ENCODE results near the gene ESYT3. TPM values are rescaled to one million over a fixed set of nuclear protein-coding genes. Genes with fewer than 3 reads are reported as not detected.

Gene ESYT3
- total and polyA plus RNA-seq, 2 of the 8 experiments (the other 6 are each of a cell fraction or from before 2014, with no cell fraction given): 4.4 to 7.3 TPM

- H4K5ac ChIP-seq (ENCODE audit: insufficient read length, low read depth, low read length): no peak overlapping the region
- no peak overlapping the region for H2BK5ac ChIP-seq (ENCODE audit: low read depth, low read length)
- H3K56ac ChIP-seq (replicated peaks; ENCODE audit: insufficient read length, low read depth, low read length): no peak overlapping the region
- CTCF ChIA-PET (ENCODE audit: partially characterized antibody): interaction anchor here (0.6 to 2.6 kb wide), 4 partner anchors 16 to 493 kb away, joined by 3 to 6 read pairs (median 4); no protein-coding TSS in a partner anchor
- H2AFZ ChIP-seq (ENCODE audit: low read length): no peak overlapping the region
- H4K8ac ChIP-seq (ENCODE audit: extremely low read depth, insufficient read depth, low read length): no peak overlapping the region
- no peak for FAIRE-seq
- H3K4me1 ChIP-seq (replicated peaks in 1 of 4; ENCODE audit: control insufficient read depth in 3 of 4, insufficient read depth in 4 of 4, low read length in 3 of 4): peaks cover 0 to 7% (median 1%) of the 10 kb centered on the region in 4 experiments; a peak in 4 of 7 replicates
- POLR2A ChIA-PET (ENCODE audit: partially characterized antibody): interaction anchor here (1.1 kb wide), 1 partner anchor 8 kb away, joined by 3 read pairs; no protein-coding TSS in a partner anchor
- H3K14ac ChIP-seq (ENCODE audit: insufficient read length): no peak overlapping the region
- DNase-seq (ENCODE audit: low read depth in 1 of 2, low spot score in 2 of 2): no peak
- H2BK15ac ChIP-seq (ENCODE audit: low read length): no peak overlapping the region
- no peak overlapping the region for H4K91ac ChIP-seq (replicated peaks; ENCODE audit: insufficient read length, low read length)
- no peaks in the 10 kb centered on the region for H3K36me3 ChIP-seq (ENCODE audit: control insufficient read depth in 2 of 4, insufficient read depth in 4 of 4, low read length in 3 of 4)
- H2BK120ac ChIP-seq (replicated peaks; ENCODE audit: low read depth, low read length): no peak overlapping the region
- no peak overlapping the region for H2BK12ac ChIP-seq (ENCODE audit: low read depth, low read length)
- no peak overlapping the region for H3K27ac ChIP-seq (ENCODE audit: low read depth, low read length)
- H3K4me2 ChIP-seq (ENCODE audit: insufficient read depth in 1 of 2, low read depth in 2 of 2, low read length in 2 of 2): no peak overlapping the region
- H3K23ac ChIP-seq (ENCODE audit: insufficient read length): no peak overlapping the region
- no peaks in the 10 kb centered on the region for H3K27me3 ChIP-seq (replicated peaks in 1 of 4; ENCODE audit: control insufficient read depth in 3 of 4, extremely low read depth in 1 of 4, insufficient read depth in 3 of 4, low read length in 3 of 4)
- no peak overlapping the region for H3K4me3 ChIP-seq (ENCODE audit: extremely low read depth in 1 of 4, insufficient read depth in 2 of 4, low read depth in 3 of 4, low read length in 4 of 4)
- 90% methylated on average over 2 of the region's 2 CpGs; no CpG with 5 or more reads in 1 of the 2 experiments for WGBS, 2 experiments (ENCODE audit: extremely low coverage in 1 of 2, insufficient coverage in 1 of 2, insufficient read length in 1 of 2, insufficient replicate concordance in 2 of 2, low coverage in 1 of 2, low lambda C conversion rate in 2 of 2, missing lambda C conversion rate in 1 of 2)
- H3K23me2 ChIP-seq (ENCODE audit: low read depth, low read length): no peaks in the 10 kb centered on the region
- H2AK5ac ChIP-seq (ENCODE audit: low read depth, low read length): no peak overlapping the region
- H3K18ac ChIP-seq (ENCODE audit: extremely low read depth, low read length): no peak overlapping the region
- no peaks in the 10 kb centered on the region for H3K79me2 ChIP-seq (ENCODE audit: control insufficient read depth in 1 of 2, insufficient read depth in 2 of 2, low read length in 2 of 2)
- H3K9me3 ChIP-seq (ENCODE audit: insufficient read depth in 2 of 2, low read depth in 1 of 2, low read length in 1 of 2): no peaks in the 10 kb centered on the region
- H4K20me1 ChIP-seq (replicated peaks in 1 of 2; ENCODE audit: control insufficient read depth in 1 of 2, insufficient read depth in 2 of 2, low read length in 2 of 2): no peaks in the 10 kb centered on the region
- peaks cover 3% of the 10 kb centered on the region; the same call in 1 of the 2 replicates for H3K79me1 ChIP-seq (ENCODE audit: low read depth, low read length)
- H3K4ac ChIP-seq (replicated peaks; ENCODE audit: insufficient read length, low read depth, low read length): no peak overlapping the region
- no peak overlapping the region for H3K9ac ChIP-seq (replicated peaks in 1 of 4; ENCODE audit: extremely low read depth in 1 of 4, low read depth in 3 of 4, low read length in 3 of 4)
- no peak overlapping the region for H2BK20ac ChIP-seq (ENCODE audit: low read length)
Observed at GRCh38 chr3:138443091-138443490, 8.7 kb downstream of the ESYT3 start.

Measured in H1 (cell line).